Kidney epithelial cell (primary cell): ENCODE data around the gene PRELP. TPM values are rescaled to one million over a fixed set of nuclear protein-coding genes. Genes with fewer than 3 reads are reported as not detected.

Experiments used
- DNase-seq: peaks from one replicate; pipeline ENCODE4 v3.0.0-alpha.2; 2010; ENCODE audit warnings: low read depth
- H3K27me3 ChIP-seq: 2 replicates; pipeline ENCODE4 v1.6.0; 2011; ENCODE audit warnings: low read length; ENCODE audit not compliant: control insufficient read depth, insufficient read depth
- H3K36me3 ChIP-seq: 2 replicates; pipeline ENCODE4 v1.5.1; 2011; ENCODE audit warnings: low read length; ENCODE audit not compliant: control insufficient read depth, insufficient read depth
- H3K4me3 ChIP-seq: 2 replicates; pipeline ENCODE4 v1.5.1; 2011; ENCODE audit warnings: low read depth, mild to moderate bottlenecking, control low read depth, low read length
- CTCF ChIP-seq: IDR thresholded peaks from 2 replicates; pipeline ENCODE4 v1.5.1; 2011; ENCODE audit warnings: mild to moderate bottlenecking, moderate library complexity, low read length, control low read depth, inconsistent platforms; ENCODE audit not compliant: insufficient read depth, poor library complexity, severe bottlenecking
- total RNA-seq: library from RNA; depleted of rRNA; stranded (reverse); fragments of >200 nt; gene quantifications from 2 replicates; pipeline ENCODE4 v1.2.3, GENCODE V29; 2015

PRELP gene
- total RNA-seq, 1 donor from 2014 or later = under 0.01 TPM

DNA sequence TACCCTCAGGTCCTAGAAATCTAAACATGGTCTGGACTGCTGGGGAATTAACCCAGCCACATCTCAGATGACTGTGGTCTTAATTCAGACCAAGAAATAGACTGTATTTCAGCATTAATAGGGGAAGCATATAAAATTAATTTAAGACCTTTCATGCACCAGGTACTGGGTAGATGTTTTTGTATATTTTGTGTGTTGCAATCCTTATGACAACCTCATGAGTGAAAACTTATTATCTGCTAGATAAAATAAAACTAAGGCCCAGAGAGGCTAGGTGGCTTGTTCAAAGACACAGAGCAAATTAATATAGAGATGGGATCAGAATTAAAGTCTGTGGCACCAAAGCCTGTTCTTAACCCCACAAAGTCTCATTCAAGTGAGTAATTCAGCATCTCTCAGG, 58.4 kb downstream of the PRELP start:
- TF ChIP-seq CTCF = no peak
- no peak overlapping the region for H3K4me3 ChIP-seq
- no peak for DNase-seq
- no peaks in the 10 kb centered on the region for H3K36me3 ChIP-seq
- no peaks in the 10 kb centered on the region for H3K27me3 ChIP-seq

DNA sequence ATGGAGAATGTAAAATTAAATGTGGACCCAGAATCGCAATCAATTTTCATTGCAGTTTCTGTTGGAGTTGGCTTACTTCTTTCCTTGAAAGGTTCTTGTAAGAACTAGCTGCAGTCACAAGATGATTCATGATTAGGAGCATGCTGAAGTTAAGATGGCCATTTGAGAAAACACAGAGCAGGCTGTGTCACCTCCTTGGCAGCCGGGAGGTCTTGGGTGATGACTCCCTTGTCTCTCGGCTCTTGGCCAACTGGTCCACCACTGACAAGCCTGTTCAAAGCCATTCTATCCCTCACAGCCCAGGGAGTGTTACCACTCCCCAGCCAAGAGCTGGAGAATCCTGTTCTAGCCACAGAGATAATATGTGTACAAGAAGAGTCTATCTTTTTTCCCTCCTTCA, 58.9 kb downstream of the PRELP start:
- H3K36me3 ChIP-seq = no peaks in the 10 kb centered on the region
- H3K27me3 ChIP-seq = no peaks in the 10 kb centered on the region
- H3K4me3 ChIP-seq = no peak overlapping the region
- peak; percentile 74 for DNase-seq
- no peak for TF ChIP-seq CTCF

DNA sequence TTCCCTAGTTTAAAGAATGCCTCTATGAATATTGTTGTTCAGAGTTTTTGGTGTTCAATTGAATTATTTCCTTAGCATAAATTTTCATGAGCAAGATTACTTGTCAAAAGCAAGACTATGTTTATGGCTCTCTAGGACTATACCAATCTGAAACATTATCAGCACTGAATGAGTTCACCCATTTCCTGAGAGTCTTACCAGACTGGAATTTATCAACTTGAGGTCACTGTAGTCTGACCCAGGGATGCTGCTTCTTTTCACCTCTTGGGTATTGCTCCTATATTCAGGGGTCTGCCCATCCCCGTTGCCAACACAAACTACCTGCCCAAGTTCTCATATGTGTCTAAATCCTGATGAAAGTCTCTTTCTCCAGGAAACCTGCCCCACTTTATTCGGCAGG, 61.0 kb downstream of the PRELP start:
- no peak for DNase-seq
- TF ChIP-seq CTCF = no peak
- H3K27me3 ChIP-seq = no peaks in the 10 kb centered on the region
- H3K4me3 ChIP-seq = no peak overlapping the region
- no peaks in the 10 kb centered on the region for H3K36me3 ChIP-seq

DNA sequence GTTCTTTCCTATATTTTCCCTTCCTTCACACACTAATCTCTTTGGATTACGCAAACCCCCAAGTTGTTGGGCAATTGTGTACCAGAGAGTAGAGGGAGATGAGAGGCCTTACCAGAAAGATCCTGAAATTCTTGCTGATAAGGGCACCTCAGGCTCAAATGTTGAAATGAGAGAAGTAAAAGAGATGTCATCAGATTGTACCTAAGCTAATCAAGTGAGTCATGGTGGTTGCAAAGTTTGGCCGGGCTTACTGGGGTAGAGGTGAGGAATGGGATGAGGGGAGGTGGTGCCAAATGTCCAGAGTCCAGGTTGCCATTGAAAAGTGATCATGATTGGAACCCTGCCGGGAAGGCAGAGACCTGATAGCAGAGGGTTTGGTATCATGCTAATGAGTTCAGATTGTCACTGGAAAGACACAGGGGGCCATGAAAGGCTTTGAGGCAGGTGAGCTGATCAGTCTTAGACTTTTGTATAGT, 61.4 kb downstream of the PRELP start:
- Histone ChIP-seq H3K27me3 (no peaks in the 10 kb centered on the region), H3K4me3 (no peak overlapping the region), H3K36me3 (no peaks in the 10 kb centered on the region)
- DNase-seq = no peak
- TF ChIP-seq CTCF = no peak

- no peaks in the 10 kb centered on the region for H3K27me3 ChIP-seq
- DNase-seq = no peak
- no peak for TF ChIP-seq CTCF
- no peaks in the 10 kb centered on the region for H3K36me3 ChIP-seq
- no peak overlapping the region for H3K4me3 ChIP-seq
Observed at GRCh38 chr1:203537806-203538464, 62.3 kb downstream of the PRELP start.

DNA sequence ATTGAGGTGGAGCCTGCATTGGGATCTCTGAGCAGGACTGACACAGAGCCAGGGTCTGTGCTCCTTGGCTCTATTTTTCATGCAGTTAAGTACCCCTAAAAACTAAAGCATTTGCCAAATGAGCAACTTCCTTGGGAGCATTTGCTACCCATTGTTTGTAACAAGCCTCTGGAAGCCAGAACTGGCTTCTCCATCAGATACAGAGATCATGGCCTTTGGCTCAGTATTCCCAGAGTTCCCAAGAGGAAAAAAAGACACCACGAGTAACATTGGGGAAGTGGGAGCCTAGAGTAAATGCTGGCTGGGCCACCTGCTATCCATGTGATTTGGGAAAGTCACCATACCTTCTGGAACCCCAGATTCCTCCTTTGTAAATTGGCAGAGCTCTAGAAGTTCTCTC, 63.1 kb downstream of the PRELP start:
- TF ChIP-seq CTCF = no peak
- H3K4me3 ChIP-seq = no peak overlapping the region
- no peaks in the 10 kb centered on the region for H3K27me3 ChIP-seq
- DNase-seq = no peak
- no peaks in the 10 kb centered on the region for H3K36me3 ChIP-seq
